ENCODE measurements around the gene STX8. TPM values are rescaled to one million over a fixed set of nuclear protein-coding genes. Genes with fewer than 3 reads are reported as not detected.

STX8 gene
- total and polyA plus RNA-seq, 8 donors, result 21.6 to 559 (median 75.0) TPM

DNA sequence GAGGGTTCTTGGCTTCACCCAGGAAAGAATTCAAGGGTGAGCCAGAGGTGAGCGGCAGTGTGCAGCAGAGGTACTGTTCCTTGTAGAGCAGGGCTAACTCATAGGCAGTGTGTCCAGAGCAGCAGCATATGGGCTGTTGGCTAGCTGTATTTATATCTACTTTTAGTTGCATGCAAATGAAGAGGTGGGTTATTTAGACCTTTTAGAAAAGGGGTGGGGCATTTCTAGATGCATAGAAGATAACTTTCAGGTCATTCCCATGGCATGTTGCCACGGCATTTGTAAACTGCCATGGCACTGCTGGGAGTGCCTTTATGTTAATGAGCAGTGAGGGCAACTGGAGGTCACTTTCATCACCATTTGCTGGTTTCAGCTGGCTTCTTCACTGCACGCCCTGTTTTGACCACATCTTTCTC, 141.0 kb downstream of the STX8 start:
- 70 to 92% (median 81%) methylated on average over 3 of the region's 3 CpGs for WGBS, 5 donors
- no peaks in the 10 kb centered on the region for H3K36me3 ChIP-seq
- H3K9me3 ChIP-seq, result no peaks in the 10 kb centered on the region
- TF ChIP-seq POLR2A (IDR thresholded peaks at IDR 0.05), result no peak
- H3K27me3 ChIP-seq, result no peaks in the 10 kb centered on the region
- H3K4me1 ChIP-seq, result peaks cover 0 to 37% (median 16%) of the 10 kb centered on the region in 4 donors
- DNase-seq, result peak; percentile 33 to 61
- H3K27ac ChIP-seq, result peak overlapping the region in 1 of 5 donors; percentile 27
- intact Hi-C loops (cut with DNase I; ENCODE audit: low total_unique reads), result no loop called here
- no peak overlapping the region for H3K4me3 ChIP-seq

- TF ChIP-seq, protein P1, sequence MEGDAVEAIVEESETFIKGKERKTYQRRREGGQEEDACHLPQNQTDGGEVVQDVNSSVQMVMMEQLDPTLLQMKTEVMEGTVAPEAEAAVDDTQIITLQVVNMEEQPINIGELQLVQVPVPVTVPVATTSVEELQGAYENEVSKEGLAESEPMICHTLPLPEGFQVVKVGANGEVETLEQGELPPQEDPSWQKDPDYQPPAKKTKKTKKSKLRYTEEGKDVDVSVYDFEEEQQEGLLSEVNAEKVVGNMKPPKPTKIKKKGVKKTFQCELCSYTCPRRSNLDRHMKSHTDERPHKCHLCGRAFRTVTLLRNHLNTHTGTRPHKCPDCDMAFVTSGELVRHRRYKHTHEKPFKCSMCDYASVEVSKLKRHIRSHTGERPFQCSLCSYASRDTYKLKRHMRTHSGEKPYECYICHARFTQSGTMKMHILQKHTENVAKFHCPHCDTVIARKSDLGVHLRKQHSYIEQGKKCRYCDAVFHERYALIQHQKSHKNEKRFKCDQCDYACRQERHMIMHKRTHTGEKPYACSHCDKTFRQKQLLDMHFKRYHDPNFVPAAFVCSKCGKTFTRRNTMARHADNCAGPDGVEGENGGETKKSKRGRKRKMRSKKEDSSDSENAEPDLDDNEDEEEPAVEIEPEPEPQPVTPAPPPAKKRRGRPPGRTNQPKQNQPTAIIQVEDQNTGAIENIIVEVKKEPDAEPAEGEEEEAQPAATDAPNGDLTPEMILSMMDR (IDR thresholded peaks at IDR 0.05), result no peak
- no peak for TF ChIP-seq POLR2AphosphoS5 (IDR thresholded peaks at IDR 0.05)
- TF ChIP-seq EP300 (IDR thresholded peaks at IDR 0.05), result no peak
- TF ChIP-seq POLR2A (IDR thresholded peaks at IDR 0.05), result no peak
- Histone ChIP-seq H3K36me3 (no peaks in the 10 kb centered on the region), H3K27ac (peak overlapping the region in 4 of 5 donors; percentile 35 to 70 (median 66)), H3K27me3 (no peaks in the 10 kb centered on the region), H3K9me3 (no peaks in the 10 kb centered on the region), H3K4me3 (no peak overlapping the region), H3K4me1 (peaks cover 0 to 37% (median 16%) of the 10 kb centered on the region in 4 donors)
- intact Hi-C loops (cut with DNase I; ENCODE audit: low total_unique reads), result no loop called here
- 68 to 81% (median 75%) methylated on average over 7 of the region's 7 CpGs for WGBS, 5 donors
- DNase-seq, result peak in 1 of 2 donors; percentile 36
These were observed 142.6 kb downstream of the STX8 start for GRCh38 chr17:9432934-9433421.

DNA sequence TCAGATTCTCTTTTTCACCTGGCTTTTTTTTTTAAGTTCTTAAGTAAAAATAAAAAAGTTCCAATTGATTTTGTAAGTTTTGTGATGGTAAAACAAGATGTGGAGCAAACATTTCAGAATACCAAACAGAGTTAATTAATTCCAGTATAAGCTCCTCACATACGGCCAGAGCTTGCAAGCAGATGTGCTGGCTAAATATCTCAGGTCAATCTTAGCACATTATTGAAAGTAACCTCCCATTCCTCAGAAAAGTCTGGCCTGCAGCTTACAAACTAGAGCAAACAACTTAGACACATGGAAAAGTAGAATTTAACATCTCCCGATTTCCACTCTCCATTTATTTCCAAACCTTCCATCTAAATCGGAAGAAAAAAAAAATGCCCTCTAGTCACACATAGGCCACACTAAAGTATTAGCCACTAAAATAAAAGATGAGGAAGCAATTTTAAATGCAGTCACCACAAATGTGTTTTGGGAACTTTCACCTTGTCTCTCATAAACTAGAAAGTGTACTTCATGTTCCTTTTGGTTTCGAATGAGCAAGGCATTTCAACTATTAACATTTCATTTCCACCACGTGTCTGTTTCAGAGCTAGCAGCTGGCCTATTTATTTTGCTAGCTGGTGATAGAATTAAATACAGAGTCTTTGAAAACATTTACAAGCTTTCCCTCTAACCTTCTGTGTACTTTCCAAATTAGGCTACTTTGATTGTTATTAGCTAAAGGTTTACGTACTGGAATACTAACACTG, 143.3 kb downstream of the STX8 start:
- intact Hi-C loops (cut with DNase I; ENCODE audit: low total_unique reads), result no loop called here
- no peak overlapping the region for H3K4me3 ChIP-seq
- peaks cover 0 to 43% (median 16%) of the 10 kb centered on the region in 4 donors for H3K4me1 ChIP-seq
- 37 to 52% (median 44%) methylated on average over 6 of the region's 6 CpGs for WGBS, 5 donors
- DNase-seq, result peak in 1 of 2 donors; percentile 62
- H3K36me3 ChIP-seq, result no peaks in the 10 kb centered on the region
- TF ChIP-seq EP300 (IDR thresholded peaks at IDR 0.05) (no peak), POLR2AphosphoS5 (IDR thresholded peaks at IDR 0.05) (peak in 1 of 3 donors; percentile 78)
- peak overlapping the region in 4 of 5 donors; percentile 35 to 70 (median 66) for H3K27ac ChIP-seq
- no peaks in the 10 kb centered on the region for H3K27me3 ChIP-seq
- no peaks in the 10 kb centered on the region for H3K9me3 ChIP-seq

GRCh38 chr17:9431620-9432019, 144.0 kb downstream of the STX8 start:
- WGBS, 5 donors, result 45 to 69% (median 60%) methylated on average over 2 of the region's 2 CpGs
- intact Hi-C loops (cut with DNase I; ENCODE audit: low total_unique reads), result no loop called here

More at GRCh38 chr17:9431620-9432019, 144.0 kb downstream of the STX8 start:
- H3K27me3 ChIP-seq, result no peaks in the 10 kb centered on the region
- no peaks in the 10 kb centered on the region for H3K9me3 ChIP-seq
- H3K27ac ChIP-seq, result peak overlapping the region; percentile 21 to 70 (median 63)
- TF ChIP-seq EP300 (IDR thresholded peaks at IDR 0.05) (no peak), POLR2A (IDR thresholded peaks at IDR 0.05) (no peak), POLR2AphosphoS5 (IDR thresholded peaks at IDR 0.05) (peak in 1 of 3 donors; percentile 47)
- TF ChIP-seq, protein P1 (IDR thresholded peaks at IDR 0.05), result no peak
- H3K4me1 ChIP-seq, result peaks cover 0 to 46% (median 16%) of the 10 kb centered on the region in 4 donors
- H3K4me3 ChIP-seq, result no peak overlapping the region
- DNase-seq, result no peak
- H3K36me3 ChIP-seq, result no peaks in the 10 kb centered on the region

Data from stomach (tissue), 9 donors.